Ishikawa (cell line): ENCODE measurements around the gene TNNI3K.

Experiments used
- FOXM1 ChIP-seq: IDR thresholded peaks from 2 replicates; pipeline ENCODE4 v1.6.1; 2012; ENCODE audit warnings: low read depth, borderline replicate concordance
- MAX ChIP-seq: IDR thresholded peaks from 2 replicates; pipeline ENCODE4 v1.6.1; 2012
- NFIC ChIP-seq: IDR thresholded peaks from 2 replicates; pipeline ENCODE4 v1.6.1; 2012
- RAD21 ChIP-seq: IDR thresholded peaks from 2 replicates; pipeline ENCODE4 v1.6.1; 2012; ENCODE audit warnings: low read depth

- no peak for TF ChIP-seq MAX
- no peak for TF ChIP-seq RAD21
- no peak for TF ChIP-seq FOXM1
- TF ChIP-seq NFIC = no peak
Observed at GRCh38 chr1:74247881-74248528, 12.8 kb downstream of the TNNI3K start.
